ENCODE results near the gene PDK2. TPM values are rescaled to one million over a fixed set of nuclear protein-coding genes. Genes with fewer than 3 reads are reported as not detected.

PDK2 gene
- total RNA-seq, 2 donors from 2014 or later, result 19.9 to 20.9 TPM

- H3K27ac Mint-ChIP-seq, result peak overlapping the region; percentile 32
- H3K27me3 Mint-ChIP-seq, result peaks cover 4% of the 10 kb centered on the region
- ATAC-seq (no peak), DNase-seq (no peak)
- H3K4me1 Mint-ChIP-seq, result peaks cover 28% of the 10 kb centered on the region
- H3K9me3 ChIP-seq (ENCODE audit: control insufficient read depth, low read length, poor library complexity, severe bottlenecking), result no peaks in the 10 kb centered on the region
- no peak overlapping the region for H3K4me3 Mint-ChIP-seq
- H3K36me3 Mint-ChIP-seq (ENCODE audit: low read depth), result no peaks in the 10 kb centered on the region
These were observed 32.7 kb downstream of the PDK2 start for GRCh38 chr17:50127697-50128361.

DNA sequence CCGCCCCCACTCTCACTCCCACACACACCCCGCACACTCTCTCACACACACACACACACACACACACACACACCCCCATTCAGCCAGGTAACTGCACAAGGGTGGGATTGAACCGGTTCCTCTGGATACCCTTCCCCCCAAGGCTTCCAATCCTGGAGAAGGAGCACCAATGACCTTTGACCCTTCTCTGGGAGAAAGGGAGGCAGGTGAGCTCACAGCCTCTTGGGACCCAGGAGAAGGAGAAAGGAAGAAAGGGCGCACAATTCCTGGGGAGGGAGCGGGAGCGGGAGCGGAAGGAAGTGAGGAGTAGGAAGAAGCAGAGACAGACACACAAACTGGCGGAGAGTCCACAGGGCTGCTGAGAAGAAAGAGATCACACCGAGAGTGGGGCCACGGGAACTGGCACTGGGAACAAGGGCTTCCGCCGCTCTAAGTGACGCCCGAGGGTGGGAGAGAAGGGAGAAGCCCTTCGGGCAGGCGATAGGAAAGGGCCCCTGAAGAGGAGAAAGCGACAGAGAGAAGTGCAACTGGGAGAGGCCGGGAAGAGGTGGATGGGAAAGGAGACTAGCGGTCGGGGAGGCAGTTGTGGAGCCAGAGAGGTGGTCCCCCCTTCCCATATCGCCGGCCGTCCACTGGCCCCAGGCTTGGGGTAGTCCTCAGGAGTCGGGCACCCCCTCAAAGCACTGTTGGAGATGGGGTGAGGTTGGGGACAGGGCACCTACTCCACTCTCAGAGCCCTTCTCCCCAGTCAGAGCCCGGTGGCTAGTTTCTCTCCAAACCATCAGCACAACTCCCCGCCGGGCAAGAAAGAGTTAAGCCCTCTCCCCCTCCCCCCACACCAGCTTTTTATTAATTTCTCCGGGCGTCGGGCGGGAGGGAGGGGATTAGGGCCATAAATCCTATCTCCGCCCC is 33.5 kb downstream of the PDK2 start:
- H3K9me3 ChIP-seq (ENCODE audit: control insufficient read depth, low read length, poor library complexity, severe bottlenecking), result no peaks in the 10 kb centered on the region
- peaks cover 4% of the 10 kb centered on the region for H3K27me3 Mint-ChIP-seq
- DNase-seq, result no peak
- ATAC-seq, result no peak
- peaks cover 28% of the 10 kb centered on the region for H3K4me1 Mint-ChIP-seq
- H3K4me3 Mint-ChIP-seq, result peak overlapping the region; percentile 88
- H3K36me3 Mint-ChIP-seq (ENCODE audit: low read depth), result no peaks in the 10 kb centered on the region
- peak overlapping the region; percentile 88 for H3K27ac Mint-ChIP-seq

GRCh38 chr17:50129353-50129727 is 34.2 kb downstream of the PDK2 start:
- H3K36me3 Mint-ChIP-seq (ENCODE audit: low read depth), result no peaks in the 10 kb centered on the region
- H3K4me3 Mint-ChIP-seq, result peak overlapping the region; percentile 88
- peak; percentile 8 for ATAC-seq
- H3K27me3 Mint-ChIP-seq, result peaks cover 4% of the 10 kb centered on the region
- no peak for DNase-seq
- H3K27ac Mint-ChIP-seq, result peak overlapping the region; percentile 88
- no peaks in the 10 kb centered on the region for H3K9me3 ChIP-seq (ENCODE audit: control insufficient read depth, low read length, poor library complexity, severe bottlenecking)
- H3K4me1 Mint-ChIP-seq, result peaks cover 28% of the 10 kb centered on the region

GRCh38 chr17:50129728-50130558 is 34.8 kb downstream of the PDK2 start, which contains the start of gene SAMD14:
Gene SAMD14 (minus strand): TSS chr17:50130160. CDS start chr17:50124959, 5,201 bp downstream.
- no peaks in the 10 kb centered on the region for H3K9me3 ChIP-seq (ENCODE audit: control insufficient read depth, low read length, poor library complexity, severe bottlenecking)
- Mint-ChIP-seq H3K36me3 (ENCODE audit: low read depth) (no peaks in the 10 kb centered on the region), H3K27ac (peak within 1 kb of the TSS; percentile 88), H3K4me3 (peak within 1 kb of the TSS; percentile 88), H3K4me1 (peaks cover 28% of the 10 kb centered on the region), H3K27me3 (peaks cover 4% of the 10 kb centered on the region)
- ATAC-seq (peak; percentile 81), DNase-seq (peak; percentile 37 to 55 (median 51))

- peaks cover 4% of the 10 kb centered on the region for H3K27me3 Mint-ChIP-seq
- DNase-seq (no peak), ATAC-seq (peak; percentile 27)
- no peaks in the 10 kb centered on the region for H3K9me3 ChIP-seq (ENCODE audit: control insufficient read depth, low read length, poor library complexity, severe bottlenecking)
- peak overlapping the region; percentile 88 for H3K27ac Mint-ChIP-seq
- no peaks in the 10 kb centered on the region for H3K36me3 Mint-ChIP-seq (ENCODE audit: low read depth)
- peak overlapping the region; percentile 88 for H3K4me3 Mint-ChIP-seq
- peaks cover 26% of the 10 kb centered on the region for H3K4me1 Mint-ChIP-seq
These were observed 35.6 kb downstream of the PDK2 start for GRCh38 chr17:50130559-50131305.

GRCh38 chr17:50132104-50132794 is 37.1 kb downstream of the PDK2 start:
- peak overlapping the region; percentile 88 for H3K27ac Mint-ChIP-seq
- ATAC-seq, result no peak
- peaks cover 4% of the 10 kb centered on the region for H3K27me3 Mint-ChIP-seq
- H3K4me1 Mint-ChIP-seq, result peaks cover 34% of the 10 kb centered on the region
- no peak for DNase-seq
- no peaks in the 10 kb centered on the region for H3K9me3 ChIP-seq (ENCODE audit: control insufficient read depth, low read length, poor library complexity, severe bottlenecking)
- peaks cover 4% of the 10 kb centered on the region for H3K36me3 Mint-ChIP-seq (ENCODE audit: low read depth)
- peak overlapping the region; percentile 88 for H3K4me3 Mint-ChIP-seq

DNA sequence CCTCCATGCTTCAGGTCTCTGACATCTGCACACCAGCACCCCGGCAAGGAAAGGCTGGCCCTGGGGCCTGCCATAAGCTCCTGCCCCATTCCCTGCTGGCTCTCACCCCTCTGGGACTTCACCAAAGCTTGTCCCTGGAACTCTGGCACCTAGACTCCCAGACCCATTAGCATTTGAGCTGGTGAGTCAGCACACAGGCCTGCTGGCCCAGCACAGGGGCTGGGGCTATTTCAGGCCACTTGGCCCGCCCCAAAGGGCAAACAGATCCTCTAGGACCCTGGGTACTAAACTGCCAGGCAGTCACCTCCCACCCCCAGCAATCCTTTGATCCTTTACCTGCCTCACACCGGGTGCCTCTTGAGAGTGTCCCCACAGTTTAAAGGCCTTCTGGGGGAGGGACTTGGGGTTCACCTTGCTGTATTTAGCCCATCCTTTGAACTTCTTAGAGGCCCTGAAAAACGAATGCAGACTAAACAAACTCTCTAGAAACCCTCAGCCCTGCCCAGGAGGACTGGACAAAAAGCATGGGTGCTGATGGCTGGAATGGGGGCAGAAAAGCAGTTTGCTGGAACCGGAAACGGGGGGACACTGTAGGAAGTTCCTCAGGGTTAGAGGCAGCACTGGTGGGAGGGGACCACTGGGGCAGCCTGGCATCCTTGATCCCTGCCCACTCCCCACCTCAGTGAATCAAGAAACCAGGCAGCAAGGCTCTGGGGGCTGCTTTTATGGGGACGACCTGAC is 38.0 kb downstream of the PDK2 start:
- no peaks in the 10 kb centered on the region for H3K9me3 ChIP-seq (ENCODE audit: control insufficient read depth, low read length, poor library complexity, severe bottlenecking)
- Mint-ChIP-seq H3K27me3 (peaks cover 4% of the 10 kb centered on the region), H3K36me3 (ENCODE audit: low read depth) (peaks cover 7% of the 10 kb centered on the region), H3K4me1 (peaks cover 41% of the 10 kb centered on the region), H3K4me3 (no peak overlapping the region), H3K27ac (no peak overlapping the region)
- DNase-seq (no peak), ATAC-seq (no peak)

GRCh38 chr17:50133769-50134099 is 38.6 kb downstream of the PDK2 start:
- peaks cover 7% of the 10 kb centered on the region for H3K36me3 Mint-ChIP-seq (ENCODE audit: low read depth)
- H3K9me3 ChIP-seq (ENCODE audit: control insufficient read depth, low read length, poor library complexity, severe bottlenecking), result no peaks in the 10 kb centered on the region
- no peak overlapping the region for H3K27ac Mint-ChIP-seq
- no peak overlapping the region for H3K4me3 Mint-ChIP-seq
- no peak for ATAC-seq
- no peak for DNase-seq
- H3K4me1 Mint-ChIP-seq, result peaks cover 42% of the 10 kb centered on the region
- peaks cover under 1% of the 10 kb centered on the region for H3K27me3 Mint-ChIP-seq

DNA sequence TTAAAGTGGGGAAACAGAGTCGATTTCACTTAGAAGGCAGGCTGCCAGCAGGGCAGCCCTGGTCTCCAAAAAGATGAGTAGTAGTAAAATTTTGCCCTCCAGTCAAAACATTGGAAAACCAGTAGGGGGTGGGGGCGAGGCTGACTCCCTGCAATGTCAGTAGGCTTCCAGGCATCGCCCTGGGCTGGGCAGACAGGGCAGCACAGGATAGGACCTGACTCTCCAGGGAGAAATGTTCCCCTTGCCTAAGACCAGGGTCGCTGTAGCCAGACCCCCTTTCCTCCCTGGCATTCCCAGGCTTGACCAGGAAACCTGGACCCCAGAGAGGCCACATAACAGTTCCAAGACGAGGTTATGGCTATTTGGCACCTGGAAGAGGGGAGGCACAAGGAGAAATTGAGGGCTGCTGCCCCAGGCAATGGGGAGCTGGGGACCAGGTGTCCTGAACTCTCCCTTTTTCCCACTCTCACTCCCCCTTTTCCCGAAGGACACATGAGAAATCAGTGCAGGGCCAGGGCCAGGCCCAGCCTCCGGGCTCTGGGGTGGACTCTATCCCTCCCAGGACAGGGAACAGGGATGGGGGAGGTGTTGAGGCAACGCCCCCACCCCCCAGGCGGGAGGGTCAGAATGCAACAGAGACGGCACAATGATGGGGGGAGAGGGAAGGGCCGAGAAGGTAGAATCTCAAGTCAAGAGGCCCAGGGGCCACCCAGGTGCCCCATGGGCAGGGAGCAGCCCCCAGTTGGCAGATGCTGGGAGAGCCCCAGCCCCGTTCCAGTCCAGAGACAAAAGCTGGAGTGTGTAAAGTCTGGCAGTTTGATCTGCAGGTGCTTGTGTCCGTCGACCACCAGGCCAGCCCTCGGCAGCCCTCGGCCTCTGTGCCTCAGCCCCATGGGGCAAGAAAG is 39.3 kb downstream of the PDK2 start:
- H3K9me3 ChIP-seq (ENCODE audit: control insufficient read depth, low read length, poor library complexity, severe bottlenecking), result no peaks in the 10 kb centered on the region
- Mint-ChIP-seq H3K27me3 (no peaks in the 10 kb centered on the region), H3K27ac (no peak overlapping the region), H3K36me3 (ENCODE audit: low read depth) (peaks cover 7% of the 10 kb centered on the region), H3K4me3 (no peak overlapping the region), H3K4me1 (peaks cover 42% of the 10 kb centered on the region)
- no peak for ATAC-seq
- no peak for DNase-seq

GRCh38 chr17:50135316-50136095 is 40.4 kb downstream of the PDK2 start:
- Mint-ChIP-seq H3K4me1 (peaks cover 49% of the 10 kb centered on the region), H3K36me3 (ENCODE audit: low read depth) (peaks cover 7% of the 10 kb centered on the region)

More at GRCh38 chr17:50135316-50136095, 40.4 kb downstream of the PDK2 start:
- DNase-seq (no peak), ATAC-seq (no peak)
- Mint-ChIP-seq H3K27me3 (no peaks in the 10 kb centered on the region), H3K27ac (no peak overlapping the region), H3K4me3 (no peak overlapping the region)
- H3K9me3 ChIP-seq (ENCODE audit: control insufficient read depth, low read length, poor library complexity, severe bottlenecking), result no peaks in the 10 kb centered on the region

Measured in T-helper 17 cell (primary cell).